Measurements from ENCODE around the gene CRIM1. TPM values are rescaled to one million over a fixed set of nuclear protein-coding genes. Genes with fewer than 3 reads are reported as not detected.

CRIM1 gene
- total and polyA plus RNA-seq, 2 experiments from 2014 or later: 10.5 to 36.4 TPM

- no peak overlapping the region for H3K27ac ChIP-seq (ENCODE audit: low read depth)
- 0 out of 2 replicates have a peak, but pooled peaks cover 3% of the 10 kb centered on the region for H3K9me2 ChIP-seq (ENCODE audit: insufficient read depth)
- Mint-ChIP-seq H3K9me3 (no peaks in the 10 kb centered on the region), H3K36me3 (ENCODE audit: low read depth) (no peaks in the 10 kb centered on the region; the same call in 2 of the 3 replicates), H3K27ac (no peak overlapping the region), H3K4me3 (no peak overlapping the region), H3K27me3 (ENCODE audit: insufficient read depth, low read depth, poor library complexity) (peaks cover 19% of the 10 kb centered on the region), H3K4me1 (peaks cover 31% of the 10 kb centered on the region)
- no peak overlapping the region for H3K4me2 ChIP-seq
- peaks cover 27% of the 10 kb centered on the region for H3K79me2 ChIP-seq (replicated peaks; ENCODE audit: insufficient read depth)
- TF ChIP-seq CTCF (conservative IDR thresholded peaks at IDR 0.05; ENCODE audit: low read depth in 2 of 2) (peak; percentile 56 to 72), STAT1 (IDR thresholded peaks at IDR 0.05; ENCODE audit: unreplicated experiment) (no peak)
- no peak overlapping the region for H3K4me3 ChIP-seq
- no peaks in the 10 kb centered on the region for H3F3A ChIP-seq (replicated peaks; ENCODE audit: low read depth)
- no peaks in the 10 kb centered on the region for H4K20me1 ChIP-seq (replicated peaks; ENCODE audit: insufficient read depth)
- no peaks in the 10 kb centered on the region for H3K36me3 ChIP-seq (ENCODE audit: insufficient read depth)
- peak; percentile 80 for DNase-seq (ENCODE audit: low spot score)
- no peak overlapping the region for H2AFZ ChIP-seq
- ATAC-seq: no peak
- peaks cover 27% of the 10 kb centered on the region for H3K4me1 ChIP-seq (ENCODE audit: insufficient read depth)
- peaks cover 16% of the 10 kb centered on the region for H3K27me3 ChIP-seq (ENCODE audit: insufficient read depth)
Observed at GRCh38 chr2:36351736-36352349, 3.7 kb upstream of the CRIM1 start.

- H3K4me3 ChIP-seq: peak overlapping the region; percentile 31; the same call in 1 of the 2 replicates
- H3K4me2 ChIP-seq: peak overlapping the region; percentile 70
- ATAC-seq (no peak), DNase-seq (ENCODE audit: low spot score) (no peak)
- peaks cover 27% of the 10 kb centered on the region for H3K4me1 ChIP-seq (ENCODE audit: insufficient read depth)
- Mint-ChIP-seq H3K9me3 (no peaks in the 10 kb centered on the region), H3K27ac (no peak overlapping the region), H3K27me3 (ENCODE audit: insufficient read depth, low read depth, poor library complexity) (peaks cover 23% of the 10 kb centered on the region), H3K36me3 (ENCODE audit: low read depth) (no peaks in the 10 kb centered on the region; the same call in 2 of the 3 replicates), H3K4me3 (no peak overlapping the region), H3K4me1 (peaks cover 31% of the 10 kb centered on the region)
- H3K27me3 ChIP-seq (ENCODE audit: insufficient read depth): peaks cover 20% of the 10 kb centered on the region
- no peak overlapping the region for H2AFZ ChIP-seq
- H4K20me1 ChIP-seq (replicated peaks; ENCODE audit: insufficient read depth): no peaks in the 10 kb centered on the region; the same call in 1 of the 2 replicates
- no peaks in the 10 kb centered on the region for H3K36me3 ChIP-seq (ENCODE audit: insufficient read depth)
- H3K9me2 ChIP-seq (ENCODE audit: insufficient read depth): 0 out of 2 replicates have a peak, but pooled peaks cover 3% of the 10 kb centered on the region
- H3F3A ChIP-seq (replicated peaks; ENCODE audit: low read depth): no peaks in the 10 kb centered on the region
- 0 out of 2 replicates have a peak overlapping the region, but pooled peaks have one; percentile 26 for H3K27ac ChIP-seq (ENCODE audit: low read depth)
- H3K79me2 ChIP-seq (replicated peaks; ENCODE audit: insufficient read depth): peaks cover 36% of the 10 kb centered on the region
- no peak for TF ChIP-seq ZNF114 (CRISPR knock-in tag; IDR thresholded peaks at IDR 0.05)
- TF ChIP-seq ZNF462 (CRISPR knock-in tag; IDR thresholded peaks at IDR 0.05): no peak
- no peak for TF ChIP-seq CTCF (conservative IDR thresholded peaks at IDR 0.05; ENCODE audit: low read depth in 2 of 2)
- no peak for TF ChIP-seq EZH2phosphoT487 (IDR thresholded peaks at IDR 0.05; ENCODE audit: unreplicated experiment)
- TF ChIP-seq ZNF331 (CRISPR knock-in tag; IDR thresholded peaks at IDR 0.05; ENCODE audit: low read depth): no peak
- no peak for TF ChIP-seq JUNB (IDR thresholded peaks at IDR 0.05; ENCODE audit: unreplicated experiment)
- no peak for TF ChIP-seq POLR2AphosphoS5 (IDR thresholded peaks at IDR 0.05; ENCODE audit: low read depth)
- TF ChIP-seq EZH2 (IDR thresholded peaks at IDR 0.05; ENCODE audit: low read depth, unreplicated experiment): no peak
- TF ChIP-seq CREB1 (CRISPR knock-in tag; IDR thresholded peaks at IDR 0.05; ENCODE audit: low read depth): no peak
Observed at GRCh38 chr2:36352701-36353100, 2.9 kb upstream of the CRIM1 start.
